ENCODE data around the gene EZR.

The EZR gene

DNA sequence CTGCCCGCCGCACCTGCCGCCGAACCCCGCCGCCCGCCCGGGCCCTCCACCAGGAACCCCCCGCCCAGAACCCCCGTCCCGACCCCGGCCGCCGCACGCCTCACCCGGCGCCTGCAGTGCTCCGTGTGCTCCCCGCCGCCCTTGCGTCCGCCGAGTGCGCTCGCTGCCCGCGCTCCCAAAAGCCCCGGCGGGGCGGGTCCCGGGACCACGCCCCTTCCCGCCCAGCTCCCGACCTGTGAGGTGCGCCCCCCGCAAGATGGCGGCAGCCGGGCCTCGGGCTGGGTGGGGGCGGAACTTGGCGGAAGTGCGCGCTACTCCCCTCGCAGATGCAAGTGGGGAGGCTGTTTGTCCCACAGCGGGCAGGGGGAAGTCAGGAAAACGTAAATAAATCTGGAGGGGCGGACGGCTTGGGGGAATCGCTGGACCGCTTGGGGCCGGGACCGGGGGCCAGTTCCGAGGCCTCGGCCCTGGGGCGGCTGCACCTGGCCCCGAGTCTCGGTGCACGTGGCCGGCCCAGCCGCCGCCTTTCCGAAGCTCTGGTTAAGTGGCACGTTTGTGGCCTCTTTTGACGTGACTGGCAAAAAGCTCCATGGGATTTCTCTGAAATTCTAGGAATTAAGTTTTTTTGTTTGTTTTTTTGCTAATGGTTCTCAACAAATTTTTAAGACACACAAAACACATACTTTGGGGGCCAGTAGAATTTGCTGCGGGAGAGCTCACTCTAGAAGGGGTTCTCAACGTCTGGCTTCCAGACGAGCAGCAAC lies at the start of gene EZR:
TSS of gene EZR (minus strand) at position 156 of the 764 bp plus-strand sequence. CDS start 1,275 bp downstream, outside the sequence.
- Histone ChIP-seq H3K9ac (ENCODE audit: low read length) (peak within 1 kb of the TSS; percentile 77), H3F3A (ENCODE audit: insufficient read depth, low read length) (peaks cover 5% of the 10 kb centered on the region; the same call in 1 of the 2 replicates), H3K27ac (ENCODE audit: low read length) (peak within 1 kb of the TSS; percentile 86), H4K20me1 (ENCODE audit: insufficient read depth, low read length) (peaks cover 9% of the 10 kb centered on the region; the same call in 1 of the 2 replicates), H3K4me3 (ENCODE audit: low read length) (peak within 1 kb of the TSS; percentile 55; the same call in 1 of the 2 replicates), H3K27me3 (replicated peaks; ENCODE audit: insufficient read depth, low read length) (no peaks in the 10 kb centered on the region), H2AFZ (ENCODE audit: low read length) (peak within 1 kb of the TSS; percentile 51; the same call in 1 of the 2 replicates), H3K36me3 (replicated peaks; ENCODE audit: insufficient read depth, low read length) (no peaks in the 10 kb centered on the region), H3K9me2 (replicated peaks; ENCODE audit: insufficient read depth, low read length) (no peaks in the 10 kb centered on the region), H3K9me3 (replicated peaks; ENCODE audit: insufficient read depth, low read length) (no peaks in the 10 kb centered on the region), H3K4me2 (ENCODE audit: low read depth, low read length) (peak within 1 kb of the TSS; percentile 37; the same call in 1 of the 2 replicates), H3K4me1 (ENCODE audit: low read length) (peaks cover 8% of the 10 kb centered on the region), H3K79me2 (ENCODE audit: low read length) (peaks cover 36% of the 10 kb centered on the region)
- DNase-seq: peak; percentile 74
- TF ChIP-seq EZH2 (optimal IDR thresholded peaks at IDR 0.05; ENCODE audit: low read depth, low read length) (no peak), EZH2phosphoT487 (IDR thresholded peaks at IDR 0.05; ENCODE audit: low read length) (no peak)

DNA sequence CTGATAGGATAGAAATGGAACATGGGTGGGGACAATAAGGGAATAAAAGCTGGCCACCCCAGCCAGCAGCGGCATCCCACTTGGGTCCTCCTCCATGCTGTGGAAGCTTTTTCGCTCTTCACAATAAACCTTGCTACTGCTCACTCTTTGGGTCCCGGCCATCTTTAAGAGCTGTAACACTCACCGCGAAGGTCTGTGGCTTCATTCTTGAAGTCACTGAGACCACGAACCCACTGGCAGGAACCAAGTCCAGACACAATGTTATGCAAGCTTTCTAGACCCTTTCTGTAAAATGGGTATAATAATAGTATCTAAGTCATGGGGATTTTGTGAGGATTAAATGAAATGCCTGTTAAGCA lies 48.9 kb upstream of the EZR start:
- Histone ChIP-seq H3K9me3 (replicated peaks; ENCODE audit: insufficient read depth, low read length) (no peaks in the 10 kb centered on the region), H3K9ac (ENCODE audit: low read length) (no peak overlapping the region), H3K27ac (ENCODE audit: low read length) (no peak overlapping the region), H3K4me3 (ENCODE audit: low read length) (no peak overlapping the region), H3K79me2 (ENCODE audit: low read length) (no peaks in the 10 kb centered on the region), H3F3A (ENCODE audit: insufficient read depth, low read length) (peaks cover 13% of the 10 kb centered on the region), H3K36me3 (replicated peaks; ENCODE audit: insufficient read depth, low read length) (no peaks in the 10 kb centered on the region), H3K4me2 (ENCODE audit: low read depth, low read length) (no peak overlapping the region), H3K4me1 (ENCODE audit: low read length) (peaks cover 6% of the 10 kb centered on the region), H3K27me3 (replicated peaks; ENCODE audit: insufficient read depth, low read length) (no peaks in the 10 kb centered on the region), H3K9me2 (replicated peaks; ENCODE audit: insufficient read depth, low read length) (no peaks in the 10 kb centered on the region), H4K20me1 (ENCODE audit: insufficient read depth, low read length) (no peaks in the 10 kb centered on the region), H2AFZ (ENCODE audit: low read length) (no peak overlapping the region)
- no peak for DNase-seq
- TF ChIP-seq EZH2phosphoT487 (IDR thresholded peaks at IDR 0.05; ENCODE audit: low read length) (no peak), EZH2 (optimal IDR thresholded peaks at IDR 0.05; ENCODE audit: low read depth, low read length) (no peak)
- TF ChIP-seq, protein P1, sequence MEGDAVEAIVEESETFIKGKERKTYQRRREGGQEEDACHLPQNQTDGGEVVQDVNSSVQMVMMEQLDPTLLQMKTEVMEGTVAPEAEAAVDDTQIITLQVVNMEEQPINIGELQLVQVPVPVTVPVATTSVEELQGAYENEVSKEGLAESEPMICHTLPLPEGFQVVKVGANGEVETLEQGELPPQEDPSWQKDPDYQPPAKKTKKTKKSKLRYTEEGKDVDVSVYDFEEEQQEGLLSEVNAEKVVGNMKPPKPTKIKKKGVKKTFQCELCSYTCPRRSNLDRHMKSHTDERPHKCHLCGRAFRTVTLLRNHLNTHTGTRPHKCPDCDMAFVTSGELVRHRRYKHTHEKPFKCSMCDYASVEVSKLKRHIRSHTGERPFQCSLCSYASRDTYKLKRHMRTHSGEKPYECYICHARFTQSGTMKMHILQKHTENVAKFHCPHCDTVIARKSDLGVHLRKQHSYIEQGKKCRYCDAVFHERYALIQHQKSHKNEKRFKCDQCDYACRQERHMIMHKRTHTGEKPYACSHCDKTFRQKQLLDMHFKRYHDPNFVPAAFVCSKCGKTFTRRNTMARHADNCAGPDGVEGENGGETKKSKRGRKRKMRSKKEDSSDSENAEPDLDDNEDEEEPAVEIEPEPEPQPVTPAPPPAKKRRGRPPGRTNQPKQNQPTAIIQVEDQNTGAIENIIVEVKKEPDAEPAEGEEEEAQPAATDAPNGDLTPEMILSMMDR (IDR thresholded peaks at IDR 0.05; ENCODE audit: low read length): no peak

DNA sequence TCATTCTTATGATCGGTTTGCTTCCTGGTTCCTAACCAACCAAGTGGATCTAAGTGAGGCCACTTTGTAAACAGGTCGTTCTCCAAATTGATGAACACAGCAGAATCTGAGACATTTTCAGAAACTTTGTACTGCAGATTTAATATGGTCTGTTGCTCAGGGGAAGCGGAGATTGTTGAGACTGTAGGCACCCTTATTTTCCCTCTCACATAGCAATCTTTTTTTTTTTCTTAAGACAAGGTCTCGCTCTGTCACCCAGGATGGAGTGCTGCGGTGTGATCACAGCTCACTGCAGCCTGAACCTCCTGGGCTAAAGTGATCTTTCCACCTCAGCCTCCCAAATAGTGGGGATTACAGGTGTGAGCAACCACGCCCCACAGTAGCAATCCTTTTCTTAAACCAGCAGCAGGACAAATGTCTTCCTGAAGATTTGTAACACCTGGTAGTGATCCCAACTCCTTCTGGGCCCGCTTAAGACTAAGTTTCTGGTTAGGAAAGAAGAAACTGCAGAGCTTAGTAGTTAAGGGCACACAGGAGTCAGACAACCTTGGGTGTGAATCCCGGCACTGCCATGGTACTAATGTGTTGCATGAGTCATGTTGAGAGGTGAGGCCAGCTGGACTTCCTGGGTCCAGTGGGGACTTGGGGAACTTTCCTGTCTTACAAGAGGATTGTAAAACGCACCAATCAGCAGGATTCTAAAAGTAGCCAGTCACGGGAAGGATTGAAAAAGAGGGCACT lies 48.4 kb upstream of the EZR start:
- Histone ChIP-seq H3F3A (ENCODE audit: insufficient read depth, low read length) (peaks cover 13% of the 10 kb centered on the region), H3K4me3 (ENCODE audit: low read length) (no peak overlapping the region), H2AFZ (ENCODE audit: low read length) (no peak overlapping the region), H3K9me2 (replicated peaks; ENCODE audit: insufficient read depth, low read length) (no peaks in the 10 kb centered on the region), H3K27ac (ENCODE audit: low read length) (no peak overlapping the region), H3K4me1 (ENCODE audit: low read length) (peaks cover 6% of the 10 kb centered on the region), H4K20me1 (ENCODE audit: insufficient read depth, low read length) (no peaks in the 10 kb centered on the region), H3K79me2 (ENCODE audit: low read length) (no peaks in the 10 kb centered on the region), H3K9me3 (replicated peaks; ENCODE audit: insufficient read depth, low read length) (no peaks in the 10 kb centered on the region), H3K4me2 (ENCODE audit: low read depth, low read length) (no peak overlapping the region), H3K27me3 (replicated peaks; ENCODE audit: insufficient read depth, low read length) (no peaks in the 10 kb centered on the region), H3K36me3 (replicated peaks; ENCODE audit: insufficient read depth, low read length) (no peaks in the 10 kb centered on the region), H3K9ac (ENCODE audit: low read length) (no peak overlapping the region)
- no peak for DNase-seq
- TF ChIP-seq EZH2 (optimal IDR thresholded peaks at IDR 0.05; ENCODE audit: low read depth, low read length): no peak
- TF ChIP-seq, protein P1 (IDR thresholded peaks at IDR 0.05; ENCODE audit: low read length): no peak
- no peak for TF ChIP-seq EZH2phosphoT487 (IDR thresholded peaks at IDR 0.05; ENCODE audit: low read length)
